Nephron (organoid): ENCODE data around the gene PCCA.

Experiments
- H3K27ac Mint-ChIP-seq, 3 experiments: 2 replicates each; pipeline ENCODE4 v1.8.0; 2020; ENCODE audit warnings: mixed read lengths in 3 of 3, mild to moderate bottlenecking in 2 of 3, moderate library complexity in 1 of 3
- H3K27me3 Mint-ChIP-seq: 2 replicates; pipeline ENCODE4 v1.8.0; 2021; ENCODE audit warnings: low read depth, mild to moderate bottlenecking, moderate library complexity, mixed read lengths
- H3K36me3 Mint-ChIP-seq: 2 replicates; pipeline ENCODE4 v1.8.0; 2020; ENCODE audit warnings: low read depth, mixed read lengths
- H3K4me1 Mint-ChIP-seq: 2 replicates; pipeline ENCODE4 v1.8.0; 2020; ENCODE audit warnings: mixed read lengths
- H3K4me3 Mint-ChIP-seq, 3 experiments: 2 replicates each; pipeline ENCODE4 v1.8.0; 2020; ENCODE audit warnings: mild to moderate bottlenecking in 3 of 3, mixed read lengths in 3 of 3, moderate library complexity in 2 of 3
- H3K9me3 Mint-ChIP-seq: 2 replicates; pipeline ENCODE4 v1.8.0; 2020; ENCODE audit warnings: mixed read lengths
- TF ChIP-seq, protein P1 (sequence below), 3 experiments: fragments of 200-600 bp; sonication (generic); IDR thresholded peaks; one replicate each; pipeline ENCODE4 v1.5.0; 2021; ENCODE audit warnings: antibody characterized with exemption in 3 of 3; ENCODE audit not compliant: unreplicated experiment in 3 of 3

PCCA gene

GRCh38 chr13:100542826-100543156, 453.9 kb downstream of the PCCA start:
- TF ChIP-seq, protein P1, sequence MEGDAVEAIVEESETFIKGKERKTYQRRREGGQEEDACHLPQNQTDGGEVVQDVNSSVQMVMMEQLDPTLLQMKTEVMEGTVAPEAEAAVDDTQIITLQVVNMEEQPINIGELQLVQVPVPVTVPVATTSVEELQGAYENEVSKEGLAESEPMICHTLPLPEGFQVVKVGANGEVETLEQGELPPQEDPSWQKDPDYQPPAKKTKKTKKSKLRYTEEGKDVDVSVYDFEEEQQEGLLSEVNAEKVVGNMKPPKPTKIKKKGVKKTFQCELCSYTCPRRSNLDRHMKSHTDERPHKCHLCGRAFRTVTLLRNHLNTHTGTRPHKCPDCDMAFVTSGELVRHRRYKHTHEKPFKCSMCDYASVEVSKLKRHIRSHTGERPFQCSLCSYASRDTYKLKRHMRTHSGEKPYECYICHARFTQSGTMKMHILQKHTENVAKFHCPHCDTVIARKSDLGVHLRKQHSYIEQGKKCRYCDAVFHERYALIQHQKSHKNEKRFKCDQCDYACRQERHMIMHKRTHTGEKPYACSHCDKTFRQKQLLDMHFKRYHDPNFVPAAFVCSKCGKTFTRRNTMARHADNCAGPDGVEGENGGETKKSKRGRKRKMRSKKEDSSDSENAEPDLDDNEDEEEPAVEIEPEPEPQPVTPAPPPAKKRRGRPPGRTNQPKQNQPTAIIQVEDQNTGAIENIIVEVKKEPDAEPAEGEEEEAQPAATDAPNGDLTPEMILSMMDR (IDR thresholded peaks at IDR 0.05; ENCODE audit: unreplicated experiment in 3 of 3) = peak; percentile 42 to 55 (median 52)
- Mint-ChIP-seq H3K36me3 (peaks cover 17% of the 10 kb centered on the region), H3K4me3 (no peak overlapping the region), H3K9me3 (no peaks in the 10 kb centered on the region), H3K27me3 (no peaks in the 10 kb centered on the region), H3K4me1 (peaks cover 18% of the 10 kb centered on the region), H3K27ac (peak overlapping the region in 1 of 3 experiments; percentile 75)

DNA sequence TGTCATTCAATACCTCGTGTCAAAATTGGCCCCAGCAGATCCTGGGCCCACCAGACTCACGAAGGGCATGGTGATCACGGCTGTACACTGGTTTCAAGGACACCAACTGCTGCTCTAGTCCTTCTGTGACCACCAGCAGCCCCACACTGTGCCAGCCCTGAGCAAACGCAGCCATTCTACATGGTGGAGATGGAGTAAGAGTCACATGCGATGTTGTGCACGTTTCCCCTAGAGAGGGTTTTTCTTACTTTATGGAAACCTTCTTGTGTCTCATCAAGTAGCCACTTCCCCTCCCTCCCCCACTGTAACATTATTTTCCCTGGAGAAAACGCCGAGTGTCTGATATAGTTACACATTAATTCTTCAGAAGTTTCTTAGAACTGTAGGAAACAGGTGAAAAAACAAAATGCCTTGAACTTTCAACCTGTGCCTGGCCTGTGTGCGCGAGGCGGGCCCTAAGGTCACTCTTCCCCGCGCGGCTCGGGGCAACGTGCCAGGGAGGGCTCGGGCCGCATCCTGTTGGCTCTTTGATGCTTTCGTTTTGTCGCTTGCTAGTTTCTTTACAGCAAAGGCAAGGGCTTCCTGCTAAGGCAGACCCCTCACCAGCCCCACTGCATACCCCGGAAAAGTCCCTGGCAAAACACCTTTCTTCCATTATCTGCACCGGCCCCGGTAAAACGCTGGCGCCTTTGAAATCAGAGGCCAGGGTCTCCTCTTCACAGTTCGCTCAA, 455.1 kb downstream of the PCCA start:
- Mint-ChIP-seq H3K4me1 (peaks cover 26% of the 10 kb centered on the region), H3K9me3 (no peaks in the 10 kb centered on the region), H3K36me3 (peaks cover 14% of the 10 kb centered on the region), H3K27me3 (no peaks in the 10 kb centered on the region), H3K27ac (peak overlapping the region in 2 of 3 experiments; percentile 35 to 68), H3K4me3 (peak overlapping the region in 1 of 3 experiments; percentile 5)
- TF ChIP-seq, protein P1 (IDR thresholded peaks at IDR 0.05; ENCODE audit: unreplicated experiment in 3 of 3) = no peak

DNA sequence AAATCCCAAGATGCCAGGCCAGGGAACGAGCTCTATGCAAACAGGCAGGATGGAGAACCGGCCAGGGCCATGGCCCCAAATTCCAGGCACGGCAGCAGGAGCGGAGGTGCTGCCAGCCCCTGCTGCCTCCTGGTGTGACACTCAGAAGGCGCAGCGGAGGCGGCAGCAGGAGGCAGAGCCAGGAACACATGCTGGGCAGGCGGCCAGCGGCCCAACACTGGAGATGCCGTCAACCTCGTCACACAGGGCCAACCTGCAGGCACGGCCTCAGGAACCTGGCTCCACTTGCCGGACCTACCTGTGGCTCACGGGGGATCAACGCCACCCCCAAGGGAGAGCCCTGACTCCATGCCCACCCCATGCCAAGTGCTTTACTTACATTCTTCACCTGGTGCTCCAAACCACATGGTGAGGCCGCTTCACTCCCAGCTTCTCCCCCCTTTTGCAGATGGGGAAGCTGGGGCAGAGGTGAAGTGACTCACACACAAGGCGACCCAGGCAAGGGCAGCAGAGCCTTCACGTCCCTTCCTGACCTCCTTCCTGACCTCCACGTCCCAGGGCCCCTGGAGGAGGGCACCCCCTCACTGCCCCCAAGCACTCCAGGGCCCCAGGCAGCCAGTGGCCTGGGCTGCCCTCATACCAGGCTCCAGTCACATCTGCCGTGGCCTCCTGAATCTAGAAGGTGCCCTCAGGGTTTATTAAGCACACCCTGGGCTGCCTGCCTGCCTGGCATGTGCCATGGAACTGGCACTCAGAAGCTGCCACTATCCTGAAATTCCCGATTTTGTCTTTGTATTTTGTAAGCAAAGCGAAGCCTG, 456.2 kb downstream of the PCCA start:
- no peak overlapping the region for H3K27ac Mint-ChIP-seq
- H3K4me3 Mint-ChIP-seq = no peak overlapping the region
- peaks cover 30% of the 10 kb centered on the region for H3K4me1 Mint-ChIP-seq
- H3K9me3 Mint-ChIP-seq = no peaks in the 10 kb centered on the region
- H3K27me3 Mint-ChIP-seq = no peaks in the 10 kb centered on the region
- peaks cover 6% of the 10 kb centered on the region for H3K36me3 Mint-ChIP-seq
- TF ChIP-seq, protein P1 (IDR thresholded peaks at IDR 0.05; ENCODE audit: unreplicated experiment in 3 of 3) = no peak

GRCh38 chr13:100545684-100546061, 456.8 kb downstream of the PCCA start:
- Mint-ChIP-seq H3K4me1 (peaks cover 36% of the 10 kb centered on the region), H3K36me3 (peaks cover under 1% of the 10 kb centered on the region), H3K27me3 (no peaks in the 10 kb centered on the region), H3K4me3 (no peak overlapping the region), H3K9me3 (no peaks in the 10 kb centered on the region), H3K27ac (no peak overlapping the region)
- TF ChIP-seq, protein P1 (IDR thresholded peaks at IDR 0.05; ENCODE audit: unreplicated experiment in 3 of 3) = no peak

DNA sequence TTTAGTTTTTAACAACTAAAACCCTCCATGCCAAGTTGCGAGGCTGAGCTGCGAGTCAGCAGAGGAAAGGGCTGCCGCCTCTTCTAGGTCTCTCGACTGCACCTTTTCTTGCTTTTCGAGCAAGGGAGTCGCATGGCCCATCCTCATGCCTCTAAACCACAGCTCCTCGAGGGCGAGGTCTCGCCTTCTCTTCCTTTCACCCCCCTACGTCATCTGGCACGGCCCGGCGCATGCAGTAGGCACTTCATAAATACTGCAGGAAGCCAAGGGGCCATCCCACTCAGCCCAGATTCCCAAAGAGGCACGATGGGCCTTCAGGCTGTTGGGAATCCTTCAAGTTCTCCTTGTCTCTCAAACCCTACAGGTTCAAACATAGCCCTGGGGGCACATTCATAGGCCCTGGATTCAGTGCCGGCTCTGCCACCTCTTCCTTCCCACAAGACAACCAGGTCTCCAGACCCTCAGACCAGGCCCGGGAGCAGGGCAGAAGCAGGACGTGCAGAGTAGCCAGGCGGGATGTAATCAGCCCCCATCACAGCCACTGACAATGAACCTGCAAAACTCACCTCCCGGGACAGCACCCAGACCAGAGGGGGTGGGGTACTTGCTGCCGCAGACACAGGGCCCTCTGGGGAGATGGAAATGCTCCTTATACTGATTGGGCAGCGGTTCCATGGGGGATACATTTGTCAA, 458.0 kb downstream of the PCCA start:
- Mint-ChIP-seq H3K9me3 (no peaks in the 10 kb centered on the region), H3K36me3 (no peaks in the 10 kb centered on the region), H3K4me3 (no peak overlapping the region), H3K27me3 (no peaks in the 10 kb centered on the region), H3K4me1 (peaks cover 38% of the 10 kb centered on the region), H3K27ac (peak overlapping the region in 1 of 3 experiments; percentile 55)
- TF ChIP-seq, protein P1 (IDR thresholded peaks at IDR 0.05; ENCODE audit: unreplicated experiment in 3 of 3) = no peak
